Fibroblast of skin of scalp (primary cell): ENCODE measurements around the gene CRYGS.

Experiments used
- DNase-seq: peaks from one replicate; pipeline ENCODE4 v3.0.0-alpha.2; 2013

Gene CRYGS

GRCh38 chr3:186489507-186489906, 54.7 kb downstream of the CRYGS start:
- no peak for DNase-seq
